Naive thymus-derived CD4-positive, alpha-beta T cell (primary cell): ENCODE results near the gene SORL1. TPM values are rescaled to one million over a fixed set of nuclear protein-coding genes. Genes with fewer than 3 reads are reported as not detected.
A peak's percentile ranks its signal among the peaks of the same experiment; 100 is the strongest.
"Not testable (repeated sequence)": the region's sequence is repeated elsewhere in the genome, so short reads cannot be mapped to it uniquely, and the experiment has no call there.

Experiments
- ATAC-seq: fragments of 150-1000 bp; cut with Tn5 transposase; 2 replicates; pipeline ENCODE4 v1.10.0; 2021; ENCODE audit warnings: mild to moderate bottlenecking, moderate library complexity
- CTCF ChIA-PET: fragments of 350-600 bp; sonication (Branson Sonifier 250); formaldehyde crosslinking; loops from one replicate; lab custom pipeline; 2021; ENCODE audit warnings: antibody characterized with exemption; lab: Charles Lee
- POLR2A ChIA-PET: fragments of 350-600 bp; sonication (Branson Sonifier 250); formaldehyde crosslinking; loops from one replicate; lab custom pipeline; 2021; ENCODE audit warnings: antibody characterized with exemption, inconsistent platforms; lab: Charles Lee
- DNase-seq, 9 donors: peaks; one replicate each; pipeline versions ENCODE4 v3.0.0 to v3.0.0-alpha.2; 2020 to 2022; ENCODE audit warnings: mixed read lengths in 1 of 9
- H3K27ac ChIP-seq: one replicate; pipeline ENCODE4 v1.7.0; 2013; ENCODE audit warnings: mild to moderate bottlenecking, low read depth, low read length, moderate library complexity
- H3K27me3 ChIP-seq, 2 donors: one replicate each; pipeline ENCODE4 v1.7.0; 2013; ENCODE audit warnings: low read length in 2 of 2, mild to moderate bottlenecking in 2 of 2, moderate library complexity in 2 of 2; ENCODE audit not compliant: control insufficient read depth in 2 of 2, insufficient read depth in 2 of 2
- H3K36me3 ChIP-seq, 3 experiments: 1 replicate in 2 of 3; 2 replicates in 1 of 3; pipeline ENCODE4 v1.7.0; 2013; ENCODE audit warnings: low read length in 3 of 3, mild to moderate bottlenecking in 3 of 3, moderate library complexity in 1 of 3; ENCODE audit not compliant: insufficient read depth in 3 of 3, control insufficient read depth in 2 of 3
- H3K4me1 ChIP-seq, 2 donors: one replicate each; pipeline ENCODE4 v1.7.0; 2013; ENCODE audit warnings: low read length in 2 of 2, mild to moderate bottlenecking in 2 of 2, moderate library complexity in 1 of 2; ENCODE audit not compliant: control insufficient read depth in 2 of 2, insufficient read depth in 2 of 2
- H3K4me3 ChIP-seq: 2 replicates; pipeline ENCODE4 v1.7.0; 2013; ENCODE audit warnings: mild to moderate bottlenecking, low read length
- H3K9me3 ChIP-seq, 3 experiments: 1 replicate in 2 of 3; 2 replicates in 1 of 3; pipeline ENCODE4 v1.7.0; 2013; ENCODE audit warnings: low read length in 3 of 3; ENCODE audit not compliant: control insufficient read depth in 2 of 3
- H3K27ac Mint-ChIP-seq, 9 donors: one replicate each; pipeline ENCODE4 v1.8.0; 2020 to 2022; ENCODE audit warnings: mixed read lengths in 9 of 9, mild to moderate bottlenecking in 8 of 9, moderate library complexity in 5 of 9, inconsistent platforms in 2 of 9
- H3K27me3 Mint-ChIP-seq, 5 donors: one replicate each; pipeline ENCODE4 v1.8.0; 2021 to 2022; ENCODE audit warnings: mixed read lengths in 5 of 5, mild to moderate bottlenecking in 1 of 5
- H3K36me3 Mint-ChIP-seq, 5 donors: one replicate each; pipeline ENCODE4 v1.8.0; 2020 to 2022; ENCODE audit warnings: mixed read lengths in 5 of 5, mild to moderate bottlenecking in 3 of 5, inconsistent platforms in 1 of 5
- H3K4me1 Mint-ChIP-seq, 7 donors: one replicate each; pipeline ENCODE4 v1.8.0; 2020 to 2022; ENCODE audit warnings: mixed read lengths in 7 of 7, mild to moderate bottlenecking in 3 of 7, inconsistent platforms in 1 of 7
- H3K4me3 Mint-ChIP-seq, 10 donors: one replicate each; pipeline ENCODE4 v1.8.0; 2020 to 2022; ENCODE audit warnings: mild to moderate bottlenecking in 10 of 10, mixed read lengths in 10 of 10, moderate library complexity in 6 of 10, inconsistent platforms in 2 of 10
- H3K9me3 Mint-ChIP-seq, 11 donors: one replicate each; pipeline ENCODE4 v1.8.0; 2020 to 2022; ENCODE audit warnings: mixed read lengths in 11 of 11, mild to moderate bottlenecking in 4 of 11, inconsistent platforms in 1 of 11, moderate library complexity in 1 of 11
- intact Hi-C, 2 donors: fragments of 100-400 bp; cut with micrococcal nuclease; formaldehyde crosslinking; loops; one replicate each; pipeline ENCODE4 v1.15.1; 2023
- polyA plus RNA-seq, 2 donors: library from polyadenylated mRNA; unstranded; fragments of 300-500 nt; fragmentation: Illumina TruSeq; gene quantifications; one replicate each; pipeline ENCODE4 v1.2.3, GENCODE V29; 2021
- total RNA-seq, 6 experiments: library from RNA in 5 of 6; stranded (reverse) in 5 of 6; gene quantifications; 1 replicate in 5 of 6; 2 replicates in 1 of 6; pipeline ENCODE4 v1.2.3 and lab custom pipeline; 2021 to 2026

The SORL1 gene
- total and polyA plus RNA-seq, 7 experiments from 2014 or later = 165 to 555 (median 321) TPM

GRCh38 chr11:121478895-121479697, 27.0 kb downstream of the SORL1 start:
- peaks cover 8 to 33% (median 16%) of the 10 kb centered on the region in 3 experiments for H3K36me3 ChIP-seq
- DNase-seq (no peak), ATAC-seq (no peak)
- Mint-ChIP-seq H3K36me3 (peaks cover 1 to 47% (median 21%) of the 10 kb centered on the region in 5 donors), H3K27ac (peak overlapping the region in 8 of 9 donors; percentile 10 to 87 (median 72)), H3K4me3 (peak overlapping the region in 2 of 10 donors; percentile 29 to 30), H3K4me1 (peaks cover 54 to 95% (median 87%) of the 10 kb centered on the region in 7 donors), H3K9me3 (peaks cover 0 to 5% (median 0%) of the 10 kb centered on the region in 11 donors), H3K27me3 (no peaks in the 10 kb centered on the region)
- ChIA-PET POLR2A (interaction anchor here (0.9 to 7.9 kb wide), 5 partner anchors 11 to 28 kb away, joined by 3 to 77 read pairs (median 4); partner anchors contain the start of genes SORL1 and SORL1-AS1), CTCF (interaction anchor here (0.5 to 0.6 kb wide), 2 partner anchors 11 to 70 kb away, joined by 3 read pairs; no protein-coding TSS in a partner anchor)
- H3K4me3 ChIP-seq = no peak overlapping the region
- peaks cover 31 to 46% of the 10 kb centered on the region in 2 donors for H3K4me1 ChIP-seq
- intact Hi-C loops = no loop called here
- H3K27ac ChIP-seq = no peak overlapping the region
- H3K9me3 ChIP-seq = no peaks in the 10 kb centered on the region
- H3K27me3 ChIP-seq = no peaks in the 10 kb centered on the region

GRCh38 chr11:121479698-121480238, 27.7 kb downstream of the SORL1 start:
- peaks cover 8 to 34% (median 16%) of the 10 kb centered on the region in 3 experiments for H3K36me3 ChIP-seq
- ChIA-PET POLR2A (interaction anchor here (0.6 to 7.9 kb wide), 6 partner anchors 12 to 97 kb away, joined by 3 to 77 read pairs (median 4); partner anchors contain the start of genes SORL1 and SORL1-AS1), CTCF (interaction anchor here (0.5 kb wide), 1 partner anchor 69 kb away, joined by 3 read pairs; no protein-coding TSS in a partner anchor)
- peaks cover 31 to 52% of the 10 kb centered on the region in 2 donors for H3K4me1 ChIP-seq
- H3K4me3 Mint-ChIP-seq = peak overlapping the region in 2 of 10 donors; percentile 29 to 30
- no peaks in the 10 kb centered on the region for H3K9me3 ChIP-seq
- peak overlapping the region in 7 of 9 donors; percentile 41 to 87 (median 72) for H3K27ac Mint-ChIP-seq
- intact Hi-C loops = no loop called here
- no peaks in the 10 kb centered on the region for H3K27me3 ChIP-seq
- H3K4me3 ChIP-seq = no peak overlapping the region
- peaks cover 56 to 95% (median 87%) of the 10 kb centered on the region in 7 donors for H3K4me1 Mint-ChIP-seq
- no peaks in the 10 kb centered on the region for H3K27me3 Mint-ChIP-seq
- no peak overlapping the region for H3K27ac ChIP-seq
- H3K36me3 Mint-ChIP-seq = peaks cover 5 to 47% (median 26%) of the 10 kb centered on the region in 5 donors
- ATAC-seq (no peak), DNase-seq (no peak)
- peaks cover 0 to 6% (median 0%) of the 10 kb centered on the region in 11 donors for H3K9me3 Mint-ChIP-seq

- peaks cover 8 to 51% (median 16%) of the 10 kb centered on the region in 3 experiments for H3K36me3 ChIP-seq
- H3K9me3 Mint-ChIP-seq, H3K27me3 Mint-ChIP-seq, H3K27me3 ChIP-seq, H3K9me3 ChIP-seq: not testable (repeated sequence)
- DNase-seq = peak in 8 of 9 donors; percentile 30 to 80 (median 72)
- ATAC-seq = peak; percentile 85
- ChIA-PET POLR2A (interaction anchor here (0.7 to 7.9 kb wide), 12 partner anchors 13 to 162 kb away, joined by 3 to 77 read pairs (median 6); partner anchors contain the start of genes SORL1 and SORL1-AS1), CTCF (interaction anchor here (1.8 kb wide), 1 partner anchor 31 kb away, joined by 6 read pairs; no protein-coding TSS in a partner anchor)
- H3K27ac Mint-ChIP-seq = peak overlapping the region; percentile 84 to 97 (median 94)
- H3K4me1 ChIP-seq = peaks cover 25 to 52% of the 10 kb centered on the region in 2 donors
- H3K4me3 Mint-ChIP-seq = peak overlapping the region; percentile 73 to 89 (median 86)
- peak overlapping the region; percentile 30 for H3K4me3 ChIP-seq
- H3K27ac ChIP-seq = peak overlapping the region; percentile 61
- intact Hi-C loops = loop anchor here (1.0 kb wide), 8 partner anchors 13 to 232 kb away; partner anchors contain the start of genes SC5D (in 2 of the 2), SORL1 (in 2 of the 2) and SORL1-AS1 (in 2 of the 2)
- H3K36me3 Mint-ChIP-seq = peaks cover 10 to 49% (median 20%) of the 10 kb centered on the region in 5 donors
- peaks cover 53 to 90% (median 82%) of the 10 kb centered on the region in 7 donors for H3K4me1 Mint-ChIP-seq
Observed at GRCh38 chr11:121481484-121482230, 29.5 kb downstream of the SORL1 start.

DNA sequence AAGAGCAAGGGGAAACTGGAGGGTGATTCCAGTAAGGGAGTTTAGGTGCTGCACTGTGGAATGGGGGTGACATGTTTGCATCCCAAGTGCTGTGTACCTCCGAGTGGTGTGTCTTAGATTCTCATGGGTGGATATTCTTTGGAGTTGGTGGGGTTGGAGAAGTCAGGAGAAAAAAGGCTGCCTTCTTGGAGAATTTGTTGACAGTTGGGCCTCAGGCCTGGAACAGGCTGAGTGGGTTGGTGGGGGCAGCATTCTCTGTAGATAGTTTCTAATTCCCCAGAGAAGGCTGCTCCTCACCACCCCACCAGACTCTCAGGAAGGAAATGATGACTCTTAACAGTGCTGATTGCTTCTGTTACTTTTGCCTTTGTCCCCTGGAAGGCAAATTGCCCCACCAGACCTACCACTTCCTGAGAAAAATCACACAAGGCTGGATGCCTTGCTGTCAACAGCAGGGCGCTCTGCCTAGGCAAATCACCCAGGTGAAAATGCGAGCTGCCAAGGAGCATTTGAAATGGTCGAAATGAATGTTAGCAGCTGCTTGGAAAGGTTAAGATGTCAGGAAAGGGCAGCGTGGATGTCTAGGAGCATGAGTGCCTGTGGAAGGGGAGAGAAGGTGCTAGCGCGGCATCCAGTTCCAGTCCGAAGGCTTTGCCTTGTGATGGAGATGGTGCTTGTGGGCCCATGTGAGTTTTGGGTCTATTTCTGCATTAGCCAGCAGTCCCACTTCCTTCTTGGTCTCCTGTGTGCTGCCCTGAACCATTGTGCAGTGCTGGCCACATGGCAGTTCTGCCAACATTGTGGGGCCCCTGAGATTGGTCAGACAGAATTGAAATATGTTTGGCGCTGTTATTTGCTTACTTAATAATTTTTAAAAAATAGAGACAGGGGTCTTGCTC, 30.4 kb downstream of the SORL1 start:
- H3K4me3 ChIP-seq = peak overlapping the region; percentile 30
- Mint-ChIP-seq H3K27me3 (no peaks in the 10 kb centered on the region), H3K36me3 (peaks cover 10 to 52% (median 25%) of the 10 kb centered on the region in 5 donors), H3K4me1 (peaks cover 50 to 90% (median 81%) of the 10 kb centered on the region in 7 donors), H3K4me3 (peak overlapping the region; percentile 73 to 89 (median 86)), H3K27ac (peak overlapping the region; percentile 84 to 97 (median 94)), H3K9me3 (peaks cover 0 to 6% (median 0%) of the 10 kb centered on the region in 11 donors)
- peaks cover 25 to 44% of the 10 kb centered on the region in 2 donors for H3K4me1 ChIP-seq
- H3K36me3 ChIP-seq = peaks cover 8 to 55% (median 11%) of the 10 kb centered on the region in 3 experiments
- no peaks in the 10 kb centered on the region for H3K27me3 ChIP-seq
- no peaks in the 10 kb centered on the region for H3K9me3 ChIP-seq
- ChIA-PET POLR2A (interaction anchor here (0.5 to 7.9 kb wide), 7 partner anchors 12 to 179 kb away, joined by 3 to 77 read pairs (median 12); partner anchors contain the start of genes SORL1 and SORL1-AS1), CTCF (interaction anchor here (0.7 to 2.0 kb wide), 4 partner anchors 12 to 32 kb away, joined by 4 to 9 read pairs (median 6); no protein-coding TSS in a partner anchor)
- ATAC-seq (peak; percentile 87), DNase-seq (peak in 8 of 9 donors; percentile 45 to 72 (median 67))
- H3K27ac ChIP-seq = peak overlapping the region; percentile 61
- intact Hi-C loops = loop anchor here (1.0 kb wide), 8 partner anchors 12 to 233 kb away; partner anchors contain the start of genes SC5D (in 2 of the 2), SORL1 (in 2 of the 2) and SORL1-AS1 (in 2 of the 2)

DNA sequence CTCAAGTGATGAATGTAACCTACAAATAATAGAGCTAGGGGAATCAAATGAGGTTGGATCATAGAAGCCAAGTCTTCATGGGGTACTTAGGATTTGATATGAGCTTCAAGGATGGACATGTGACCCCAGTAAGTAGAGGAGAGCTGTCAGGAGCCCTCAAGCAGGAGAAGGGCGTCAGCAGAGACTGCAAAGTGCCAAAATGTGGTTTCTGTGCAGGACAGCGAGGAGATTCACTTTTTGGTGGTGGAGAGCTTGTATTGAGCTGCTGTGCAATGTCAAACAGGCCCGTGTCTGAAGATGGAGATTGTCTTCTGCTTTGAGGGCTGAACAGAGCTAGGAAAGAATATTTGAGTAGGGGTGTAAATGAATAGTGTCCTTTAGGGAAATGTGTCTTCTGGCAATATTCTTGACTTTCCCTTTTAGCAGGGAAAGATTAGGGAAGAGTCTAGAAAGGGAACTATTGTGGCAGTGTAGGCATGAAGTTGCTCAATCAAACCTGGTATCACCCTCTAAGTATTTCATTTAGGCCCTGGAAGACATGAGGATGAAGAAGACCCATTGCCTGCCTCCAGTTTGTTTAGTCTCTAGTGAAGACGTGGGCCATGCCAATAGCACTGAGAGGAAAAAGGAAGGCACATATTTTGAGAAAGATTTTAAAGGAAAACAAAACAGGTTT, 31.8 kb downstream of the SORL1 start:
- intact Hi-C loops = no loop called here

More for the DNA sequence above, 31.8 kb downstream of the SORL1 start:
- no peak overlapping the region for H3K4me3 ChIP-seq
- Mint-ChIP-seq H3K27me3 (no peaks in the 10 kb centered on the region), H3K27ac (peak overlapping the region; percentile 54 to 97 (median 94)), H3K4me1 (peaks cover 57 to 89% (median 79%) of the 10 kb centered on the region in 7 donors), H3K36me3 (peaks cover 16 to 55% (median 35%) of the 10 kb centered on the region in 5 donors), H3K9me3 (peaks cover 0 to 1% (median 0%) of the 10 kb centered on the region in 11 donors), H3K4me3 (peak overlapping the region in 8 of 10 donors; percentile 2 to 83 (median 52))
- peak in 1 of 9 donors; percentile 13 for DNase-seq
- ChIA-PET CTCF (interaction anchor here (1.6 to 2.0 kb wide), 2 partner anchors 10 to 21 kb away, joined by 6 to 9 read pairs; no protein-coding TSS in a partner anchor), POLR2A (interaction anchor here (0.8 to 7.9 kb wide), 6 partner anchors 10 to 158 kb away, joined by 3 to 77 read pairs (median 14); partner anchors contain the start of genes SORL1 and SORL1-AS1)
- H3K9me3 ChIP-seq = no peaks in the 10 kb centered on the region
- H3K36me3 ChIP-seq = peaks cover 0 to 58% (median 6%) of the 10 kb centered on the region in 3 experiments
- no peak for ATAC-seq
- H3K4me1 ChIP-seq = peaks cover 25 to 40% of the 10 kb centered on the region in 2 donors
- H3K27ac ChIP-seq = peak overlapping the region; percentile 61
- H3K27me3 ChIP-seq = no peaks in the 10 kb centered on the region
